GM12878 (cell line): Measurements from ENCODE around the gene HNF4A. TPM values are rescaled to one million over a fixed set of nuclear protein-coding genes. Genes with fewer than 3 reads are reported as not detected.

Experiments
- ATAC-seq: fragments of 200-7000 bp; cut with Tn5 transposase; 3 replicates; pipeline ENCODE4 v1.9.1; 2020; ENCODE audit warnings: mild to moderate bottlenecking, moderate library complexity
- BruUV-seq: library from RNA; stranded (reverse); fragments of 400-500 nt; replicated peaks from 2 replicates; lab custom pipeline; 2021; lab: Mats Ljungman, UMichigan
- CTCF ChIA-PET: fragments of 300-600 bp; sonication (Branson Sonifier 250); formaldehyde crosslinking; extraction: SDS; loops from one replicate; lab custom pipeline; 2021; ENCODE audit warnings: inconsistent platforms; lab: Yijun Ruan, JAX
- POLR2A ChIA-PET: fragments of 350-600 bp; formaldehyde crosslinking; extraction: SDS; loops from one replicate; lab custom pipeline; 2021; ENCODE audit warnings: inconsistent platforms; lab: Charles Lee
- RAD21 ChIA-PET: fragments of 300-600 bp; sonication (Branson Sonifier 250); formaldehyde crosslinking; loops from one replicate; lab custom pipeline; 2023; ENCODE audit warnings: antibody characterized with exemption; ENCODE audit not compliant: unreplicated experiment; lab: Charles Lee
- SMC1A ChIA-PET: fragments of 300-600 bp; sonication (Branson Sonifier 250); formaldehyde crosslinking; loops from one replicate; lab custom pipeline; 2023; ENCODE audit not compliant: unreplicated experiment, uncharacterized antibody; lab: Charles Lee
- DNase-seq: peaks from one replicate; pipeline ENCODE4 v3.0.0-alpha.2; 2011; ENCODE audit warnings: low read depth, low spot score
- FAIRE-seq: peaks from 3 replicates; lab custom pipeline; 2011; peaks lifted over from hg19 to GRCh38; lab: Jason Lieb, UNC
- H2AFZ ChIP-seq: 2 replicates; pipeline ENCODE4 v1.6.0; 2011; ENCODE audit warnings: low read depth, low read length, control low read depth; ENCODE audit not compliant: control insufficient read depth
- H3K27ac ChIP-seq: 2 replicates; pipeline ENCODE4 v1.5.1; 2011; ENCODE audit warnings: control low read depth; ENCODE audit not compliant: control insufficient read depth, insufficient read depth
- H3K27me3 ChIP-seq, 2 experiments: replicated peaks in 1 of 2; 2 replicates each; pipeline versions ENCODE4 v1.6.0 to v1.6.1; 2011; ENCODE audit warnings: low read length in 1 of 2; ENCODE audit not compliant: control insufficient read depth in 2 of 2, insufficient read depth in 2 of 2
- H3K36me3 ChIP-seq, 2 experiments: 2 replicates each; pipeline ENCODE4 v1.5.1; 2011; ENCODE audit warnings: low read length in 1 of 2; ENCODE audit not compliant: control insufficient read depth in 2 of 2, insufficient read depth in 2 of 2
- H3K4me1 ChIP-seq: 2 replicates; pipeline ENCODE4 v1.6.1; 2011; ENCODE audit warnings: mild to moderate bottlenecking, low read length, moderate library complexity, mixed read lengths; ENCODE audit not compliant: control insufficient read depth, insufficient read depth
- H3K4me2 ChIP-seq: 2 replicates; pipeline ENCODE4 v1.6.0; 2011; ENCODE audit warnings: control low read depth; ENCODE audit not compliant: control insufficient read depth, insufficient read depth
- H3K4me3 ChIP-seq: fragments of 200-600 bp; sonication (generic); 2 replicates; pipeline ENCODE4 v1.5.1; 2016
- H3K79me2 ChIP-seq: 2 replicates; pipeline ENCODE4 v1.6.0; 2011; ENCODE audit warnings: low read length; ENCODE audit not compliant: control insufficient read depth, insufficient read depth
- H3K9ac ChIP-seq: 2 replicates; pipeline ENCODE4 v1.8.0; 2011; ENCODE audit warnings: low read length, control low read depth, mixed read lengths; ENCODE audit not compliant: control insufficient read depth, insufficient read depth
- H3K9me3 ChIP-seq: replicated peaks from 3 replicates; pipeline ENCODE4 v1.5.1; 2011; ENCODE audit warnings: mild to moderate bottlenecking, low read length; ENCODE audit not compliant: control insufficient read depth, insufficient read depth
- H4K20me1 ChIP-seq: 2 replicates; pipeline ENCODE4 v1.6.0; 2011; ENCODE audit not compliant: control insufficient read depth, insufficient read depth
- BCL11A ChIP-seq: IDR thresholded peaks from 2 replicates; pipeline ENCODE4 v1.6.1; 2011; ENCODE audit warnings: low read depth, low read length
- E2F4 ChIP-seq: IDR thresholded peaks from 2 replicates; pipeline ENCODE4 v1.6.1; 2012; ENCODE audit warnings: low read depth, low read length, improper control_type of control experiment
- ETV6 ChIP-seq, 2 experiments: fragments of 450-650 bp in 1 of 2; IDR thresholded peaks in 1 of 2; conservative IDR thresholded peaks in 1 of 2; 2 replicates each; pipeline ENCODE4 v1.6.1; 2014; ENCODE audit warnings: antibody characterized with exemption in 1 of 2, borderline replicate concordance in 1 of 2, low read depth in 1 of 2, mild to moderate bottlenecking in 1 of 2, moderate library complexity in 1 of 2
- GATAD2B ChIP-seq: fragments of 450-650 bp; conservative IDR thresholded peaks from 2 replicates; pipeline ENCODE4 v1.6.1; 2017; ENCODE audit warnings: low read depth, mild to moderate bottlenecking, moderate library complexity
- HSF1 ChIP-seq: fragments of 150-350 bp; IDR thresholded peaks from 2 replicates; pipeline ENCODE4 v1.6.1; 2014; ENCODE audit warnings: mild to moderate bottlenecking, low read depth, low read length
- KDM1A ChIP-seq: fragments of 200-600 bp; sonication (generic); IDR thresholded peaks from 2 replicates; pipeline ENCODE4 v1.6.1; 2016; ENCODE audit warnings: borderline replicate concordance
- NRF1 ChIP-seq: conservative IDR thresholded peaks from 2 replicates; pipeline ENCODE4 v1.6.1; 2011; ENCODE audit warnings: mild to moderate bottlenecking, low read depth, low read length, improper control_type of control experiment
- POU2F2 ChIP-seq: IDR thresholded peaks from 3 replicates; pipeline ENCODE4 v1.6.1; 2011; ENCODE audit warnings: low read depth, mild to moderate bottlenecking, low read length, borderline replicate concordance
- RBBP5 ChIP-seq: fragments of 200-600 bp; sonication (generic); conservative IDR thresholded peaks from 2 replicates; pipeline ENCODE4 v1.6.1; 2016
- SMAD1 ChIP-seq: fragments of 450-650 bp; IDR thresholded peaks from 2 replicates; pipeline ENCODE4 v1.6.1; 2018; ENCODE audit warnings: mild to moderate bottlenecking, low read depth; ENCODE audit not compliant: partially characterized antibody
- TAF1 ChIP-seq: IDR thresholded peaks from 2 replicates; pipeline ENCODE4 v1.6.1; 2011; ENCODE audit warnings: mild to moderate bottlenecking, low read depth, low read length, borderline replicate concordance
- ZBED1 ChIP-seq: IDR thresholded peaks from 2 replicates; pipeline ENCODE4 v1.6.1; 2016; ENCODE audit warnings: borderline replicate concordance
- WGBS: methylation state at CpG from one replicate; pipeline ENCODE4 v1.1.6; 2016; ENCODE audit warnings: low lambda C conversion rate; ENCODE audit not compliant: insufficient replicate concordance, insufficient coverage; ENCODE audit errors: missing lambda C conversion rate; 5-methylcytosine and 5-hydroxymethylcytosine counted together
- in situ Hi-C: fragments of 300-500 bp; cut with MboI; formaldehyde crosslinking; loops from 9 replicates; pipeline ENCODE4 v1.14.3; 2018; ENCODE audit warnings: mixed read lengths
- intact Hi-C: fragments of 100-400 bp; cut with micrococcal nuclease; formaldehyde crosslinking; loops from one replicate; pipeline ENCODE4 v1.14.2; 2022; ENCODE audit not compliant: unreplicated experiment
- polyA plus RNA-seq, 11 experiments: library from polyadenylated mRNA; depleted of rRNA in 4 of 11; unstranded in 6 of 11; stranded (reverse) in 5 of 11; fragments of >200 nt; fragmentation: Nextera tagmentation in 4 of 11; fragmentation: Illumina TruSeq in 1 of 11; extraction: Ambion mirVana in 4 of 11; extraction: Trizol in 1 of 11; gene quantifications; 1 replicate in 1 of 11; 2 replicates in 10 of 11; pipeline versions ENCODE4 v1.2.1 to v1.2.3, GENCODE V29; 2011 to 2016; ENCODE audit warnings: inconsistent platforms in 2 of 11, missing spikeins in 2 of 11, low read depth in 1 of 11
- total RNA-seq, 4 experiments: library from RNA; depleted of rRNA in 3 of 4; stranded (reverse); fragments of >200 nt in 3 of 4; fragmentation: Illumina TruSeq in 1 of 4; extraction: Trizol in 1 of 4; gene quantifications; 2 replicates each; pipeline versions ENCODE4 v1.2.1 to v1.2.3, GENCODE V29; 2013 to 2021

Gene HNF4A
- total and polyA plus RNA-seq, 10 of the 15 experiments (the other 5 are each of a cell fraction or from before 2014, with no cell fraction given): 0.21 TPM; not detected in 9

- no peaks in the 10 kb centered on the region for H4K20me1 ChIP-seq
- RAD21 ChIA-PET: no interaction called here
- H3K36me3 ChIP-seq: no peaks in the 10 kb centered on the region
- intact Hi-C loops (no loop called here), in situ Hi-C loops (no loop called here)
- H3K4me3 ChIP-seq: no peak overlapping the region
- 22% methylated on average over 13 of the region's 13 CpGs for whole genome bisulfite sequencing
- no TSS peak for BruUV-seq
- POLR2A ChIA-PET: no interaction called here
- FAIRE-seq (no peak), ATAC-seq (no peak), DNase-seq (no peak)
- no peaks in the 10 kb centered on the region for H3K79me2 ChIP-seq
- H3K9me3 ChIP-seq: no peaks in the 10 kb centered on the region
- no peak overlapping the region for H3K27ac ChIP-seq
- SMC1A ChIA-PET: no interaction called here
- no peak overlapping the region for H3K9ac ChIP-seq
- CTCF ChIA-PET: no interaction called here
- no peaks in the 10 kb centered on the region for H3K4me1 ChIP-seq
- TF ChIP-seq BCL11A: no peak
- TF ChIP-seq TAF1: no peak
- no peak for TF ChIP-seq GATAD2B
- TF ChIP-seq ETV6 (conservative IDR thresholded peaks at IDR 0.05 in 1 of 2, IDR thresholded peaks at IDR 0.05 in 1 of 2; ENCODE audit: borderline replicate concordance in 1 of 2, low read depth in 1 of 2): no peak
- peaks cover 0 to 4% of the 10 kb centered on the region in 2 experiments; a peak in 2 of 4 replicates for H3K27me3 ChIP-seq
- no peak overlapping the region for H2AFZ ChIP-seq
- no peak overlapping the region for H3K4me2 ChIP-seq
These were observed 62.8 kb downstream of the HNF4A start for GRCh38 chr20:44418069-44418905.

- H2AFZ ChIP-seq: no peak overlapping the region
- H3K27ac ChIP-seq: no peak overlapping the region
- SMC1A ChIA-PET: no interaction called here
- no peak overlapping the region for H3K9ac ChIP-seq
- WGBS: 63% methylated on average over 13 of the region's 13 CpGs
- FAIRE-seq: no peak
- no peaks in the 10 kb centered on the region for H3K36me3 ChIP-seq
- intact Hi-C loops: no loop called here
- no TSS peak for BruUV-seq
- H3K4me3 ChIP-seq: no peak overlapping the region
- DNase-seq: no peak
- no peak overlapping the region for H3K4me2 ChIP-seq
- no peak for ATAC-seq
- H3K27me3 ChIP-seq: peaks cover 0 to 2% of the 10 kb centered on the region in 2 experiments; a peak in 2 of 4 replicates
- POLR2A ChIA-PET: no interaction called here
- H4K20me1 ChIP-seq: no peaks in the 10 kb centered on the region
- CTCF ChIA-PET: no interaction called here
- no peaks in the 10 kb centered on the region for H3K79me2 ChIP-seq
- no peaks in the 10 kb centered on the region for H3K9me3 ChIP-seq
- RAD21 ChIA-PET: no interaction called here
- no peaks in the 10 kb centered on the region for H3K4me1 ChIP-seq
- in situ Hi-C loops: no loop called here
- TF ChIP-seq RBBP5: no peak
- no peak for TF ChIP-seq KDM1A
- TF ChIP-seq ZBED1: no peak
- no peak for TF ChIP-seq NRF1
- TF ChIP-seq SMAD1: no peak
- TF ChIP-seq POU2F2: no peak
- no peak for TF ChIP-seq HSF1
- TF ChIP-seq E2F4: no peak
These were observed 63.8 kb downstream of the HNF4A start for GRCh38 chr20:44419131-44419844.
